NCI-H146 treated with DMSO at 0.1 percent for 48 hours (cell line): ENCODE results near the gene KLHL26.
"Not testable (repeated sequence)": the region's sequence is repeated elsewhere in the genome, so short reads cannot be mapped to it uniquely, and the experiment has no call there.

ENCODE experiments used
- DNase-seq: peaks from one replicate; lab custom pipeline; 2025; ENCODE audit not compliant: unreplicated experiment; lab: John Stamatoyannopoulos, UW

Gene KLHL26

GRCh38 chr19:18636969-18637629 lies at the start of gene KLHL26:
KLHL26 (plus strand) TSS chr19:18637028; CDS start chr19:18637055, 27 bp downstream.
- DNase-seq, result no peak

- DNase-seq, result no peak
Measured at GRCh38 chr19:18587561-18587960, 49.3 kb upstream of the KLHL26 start.

- no peak for DNase-seq
Measured at GRCh38 chr19:18587962-18588610, 48.7 kb upstream of the KLHL26 start.

GRCh38 chr19:18588611-18589379 lies 48.0 kb upstream of the KLHL26 start, which contains the start of gene REX1BD:
REX1BD (plus strand) TSS chr19:18588798; CDS start chr19:18588802, 4 bp downstream.
- peak; percentile 80 for DNase-seq

GRCh38 chr19:18589380-18590272 lies 47.2 kb upstream of the KLHL26 start:
- peak; percentile 60 for DNase-seq

- no peak for DNase-seq
Measured at GRCh38 chr19:18590273-18591272, 46.3 kb upstream of the KLHL26 start.

- no peak for DNase-seq
Measured at GRCh38 chr19:18591735-18592385, 45.0 kb upstream of the KLHL26 start.

GRCh38 chr19:18592732-18593131 lies 44.1 kb upstream of the KLHL26 start:
- DNase-seq, result not testable (repeated sequence)

- no peak for DNase-seq
Measured at GRCh38 chr19:18593367-18594095, 43.3 kb upstream of the KLHL26 start.

- DNase-seq, result peak; percentile 58
Measured at GRCh38 chr19:18594096-18594823, 42.6 kb upstream of the KLHL26 start.

- DNase-seq, result no peak
Measured at GRCh38 chr19:18594824-18595373, 41.9 kb upstream of the KLHL26 start.

GRCh38 chr19:18595475-18595874 lies 41.4 kb upstream of the KLHL26 start:
- DNase-seq, result no peak

- peak; percentile 85 for DNase-seq
Measured at GRCh38 chr19:18596752-18597157, 40.1 kb upstream of the KLHL26 start.

- no peak for DNase-seq
Measured at GRCh38 chr19:18597809-18598660, 38.8 kb upstream of the KLHL26 start.

- no peak for DNase-seq
Measured at GRCh38 chr19:18599485-18599884, 37.3 kb upstream of the KLHL26 start.

- not testable (repeated sequence) for DNase-seq
Measured at GRCh38 chr19:18600692-18601397, 36.0 kb upstream of the KLHL26 start.
